ENCODE results near the gene CECR2.

CECR2 gene

DNA sequence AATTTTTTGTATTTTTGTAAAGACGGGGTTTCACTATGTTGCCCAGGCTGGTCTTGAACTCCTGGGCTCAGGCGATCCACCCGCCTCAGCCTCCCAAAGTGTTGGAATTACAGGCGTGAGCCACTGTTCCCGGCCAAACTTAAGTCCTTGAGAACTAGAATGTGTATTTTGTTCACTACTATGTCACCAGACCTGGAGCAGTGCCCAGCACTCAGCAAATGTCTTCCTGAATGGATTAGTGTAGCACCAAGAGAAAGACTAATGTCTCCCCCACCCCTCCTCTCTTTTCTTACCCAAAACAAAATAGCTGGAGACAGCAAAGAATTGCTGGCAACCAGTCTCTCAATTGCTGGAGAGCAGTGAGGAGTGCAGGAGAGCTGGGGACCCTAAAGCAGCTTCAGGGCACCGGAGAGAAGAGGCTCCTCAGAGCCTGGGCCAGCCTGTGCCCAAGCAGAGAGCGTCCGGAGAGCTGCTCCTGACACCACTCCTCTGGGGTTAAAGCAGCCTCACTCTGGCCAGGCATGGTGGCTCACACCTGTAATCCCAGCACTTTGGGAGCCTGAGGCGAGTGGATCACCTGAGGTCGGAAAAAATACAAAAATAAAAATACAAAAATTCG, 209.0 kb downstream of the CECR2 start:
- no peak overlapping the region for H3K4me3 ChIP-seq (ENCODE audit: low read depth, low read length, poor library complexity, severe bottlenecking)
- H3K36me3 ChIP-seq (ENCODE audit: insufficient read depth, low read length): no peaks in the 10 kb centered on the region
- no peaks in the 10 kb centered on the region for H4K20me1 ChIP-seq (ENCODE audit: insufficient read depth, low read length)
- no peak overlapping the region for H3K4me2 ChIP-seq (ENCODE audit: low read length)
- TF ChIP-seq, protein P1, sequence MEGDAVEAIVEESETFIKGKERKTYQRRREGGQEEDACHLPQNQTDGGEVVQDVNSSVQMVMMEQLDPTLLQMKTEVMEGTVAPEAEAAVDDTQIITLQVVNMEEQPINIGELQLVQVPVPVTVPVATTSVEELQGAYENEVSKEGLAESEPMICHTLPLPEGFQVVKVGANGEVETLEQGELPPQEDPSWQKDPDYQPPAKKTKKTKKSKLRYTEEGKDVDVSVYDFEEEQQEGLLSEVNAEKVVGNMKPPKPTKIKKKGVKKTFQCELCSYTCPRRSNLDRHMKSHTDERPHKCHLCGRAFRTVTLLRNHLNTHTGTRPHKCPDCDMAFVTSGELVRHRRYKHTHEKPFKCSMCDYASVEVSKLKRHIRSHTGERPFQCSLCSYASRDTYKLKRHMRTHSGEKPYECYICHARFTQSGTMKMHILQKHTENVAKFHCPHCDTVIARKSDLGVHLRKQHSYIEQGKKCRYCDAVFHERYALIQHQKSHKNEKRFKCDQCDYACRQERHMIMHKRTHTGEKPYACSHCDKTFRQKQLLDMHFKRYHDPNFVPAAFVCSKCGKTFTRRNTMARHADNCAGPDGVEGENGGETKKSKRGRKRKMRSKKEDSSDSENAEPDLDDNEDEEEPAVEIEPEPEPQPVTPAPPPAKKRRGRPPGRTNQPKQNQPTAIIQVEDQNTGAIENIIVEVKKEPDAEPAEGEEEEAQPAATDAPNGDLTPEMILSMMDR (IDR thresholded peaks at IDR 0.05; ENCODE audit: low read length): no peak
- no peak for TF ChIP-seq EZH2 (IDR thresholded peaks at IDR 0.05; ENCODE audit: borderline replicate concordance, low read length)
- no peaks in the 10 kb centered on the region for H3K9me3 ChIP-seq (ENCODE audit: low read length)
- H3K4me1 ChIP-seq (ENCODE audit: insufficient read depth, low read length, severe bottlenecking): no peaks in the 10 kb centered on the region
- no peaks in the 10 kb centered on the region for H3K79me2 ChIP-seq (ENCODE audit: insufficient read depth, low read length)
- H3K27me3 ChIP-seq (ENCODE audit: insufficient read depth, low read length): no peaks in the 10 kb centered on the region
- H3K27ac ChIP-seq (ENCODE audit: low read depth, low read length, poor library complexity, severe bottlenecking): no peak overlapping the region
- H3K9me2 ChIP-seq (ENCODE audit: low read depth, low read length): no peaks in the 10 kb centered on the region
- no peaks in the 10 kb centered on the region for H3F3A ChIP-seq (ENCODE audit: insufficient read depth, low read length)
- no peak overlapping the region for H3K9ac ChIP-seq (ENCODE audit: low read length)
- no peak overlapping the region for H2AFZ ChIP-seq (ENCODE audit: low read length)

DNA sequence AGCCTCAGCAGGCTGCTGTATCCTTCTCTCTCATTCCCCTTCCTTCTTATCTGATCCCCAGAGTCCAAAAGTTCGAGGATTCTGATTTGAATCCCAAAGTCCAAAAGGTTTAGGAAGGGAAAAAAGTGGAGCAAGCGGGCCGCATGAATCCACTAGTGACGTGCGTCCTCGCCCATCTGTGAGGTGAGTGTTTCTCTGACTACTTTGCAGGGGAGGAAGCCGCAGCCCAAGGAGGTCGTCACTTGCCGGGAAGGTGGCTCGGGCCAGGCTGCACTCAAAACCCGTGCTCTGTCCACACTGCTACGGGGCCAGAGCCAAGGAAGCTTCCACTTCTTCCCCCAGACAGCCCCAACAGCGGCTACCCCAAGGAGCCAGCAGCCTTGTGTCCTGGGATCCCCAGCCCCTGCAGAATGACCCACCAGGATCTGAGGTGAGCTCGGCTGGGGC, 210.3 kb downstream of the CECR2 start:
- Histone ChIP-seq H4K20me1 (ENCODE audit: insufficient read depth, low read length) (no peaks in the 10 kb centered on the region), H3K36me3 (ENCODE audit: insufficient read depth, low read length) (no peaks in the 10 kb centered on the region), H3K4me2 (ENCODE audit: low read length) (no peak overlapping the region), H2AFZ (ENCODE audit: low read length) (no peak overlapping the region), H3K27ac (ENCODE audit: low read depth, low read length, poor library complexity, severe bottlenecking) (no peak overlapping the region), H3K9me2 (ENCODE audit: low read depth, low read length) (no peaks in the 10 kb centered on the region), H3K4me3 (ENCODE audit: low read depth, low read length, poor library complexity, severe bottlenecking) (no peak overlapping the region), H3F3A (ENCODE audit: insufficient read depth, low read length) (no peaks in the 10 kb centered on the region), H3K79me2 (ENCODE audit: insufficient read depth, low read length) (no peaks in the 10 kb centered on the region), H3K4me1 (ENCODE audit: insufficient read depth, low read length, severe bottlenecking) (no peaks in the 10 kb centered on the region), H3K9me3 (ENCODE audit: low read length) (no peaks in the 10 kb centered on the region), H3K27me3 (ENCODE audit: insufficient read depth, low read length) (no peaks in the 10 kb centered on the region), H3K9ac (ENCODE audit: low read length) (no peak overlapping the region)
- TF ChIP-seq, protein P1 (IDR thresholded peaks at IDR 0.05; ENCODE audit: low read length): no peak
- TF ChIP-seq EZH2 (IDR thresholded peaks at IDR 0.05; ENCODE audit: borderline replicate concordance, low read length): no peak

DNA sequence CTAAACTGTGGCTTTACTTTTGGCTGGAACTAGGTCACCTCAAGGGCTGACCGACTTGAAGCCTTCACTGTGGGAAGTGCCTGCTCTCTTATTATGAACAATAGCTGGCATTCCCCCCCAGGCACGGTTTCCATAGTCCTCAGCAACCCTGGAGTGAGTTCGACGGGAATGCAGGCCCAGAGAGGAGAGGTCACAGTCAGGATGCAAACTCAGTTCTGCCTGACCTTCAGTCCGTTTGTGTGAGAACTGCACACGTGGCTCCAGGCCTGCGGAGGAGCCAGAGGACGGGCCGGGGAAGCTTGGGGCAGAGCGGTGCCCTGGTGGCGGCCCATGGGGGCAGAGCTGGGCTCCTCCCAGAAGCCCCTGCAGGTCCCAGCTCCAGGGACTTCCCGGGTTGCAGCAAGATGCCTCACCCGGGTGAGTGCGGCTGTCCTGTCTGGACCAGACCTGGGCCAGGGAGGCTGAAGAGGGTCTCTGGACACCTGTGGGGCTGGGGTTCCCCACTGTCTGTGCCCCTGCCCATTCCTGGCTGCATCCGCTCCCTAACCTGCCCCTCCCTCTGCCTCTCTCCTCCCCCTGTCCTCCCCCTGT, 211.3 kb downstream of the CECR2 start:
- Histone ChIP-seq H3K27me3 (ENCODE audit: insufficient read depth, low read length) (no peaks in the 10 kb centered on the region), H3K4me3 (ENCODE audit: low read depth, low read length, poor library complexity, severe bottlenecking) (no peak overlapping the region), H2AFZ (ENCODE audit: low read length) (no peak overlapping the region), H3F3A (ENCODE audit: insufficient read depth, low read length) (no peaks in the 10 kb centered on the region), H3K36me3 (ENCODE audit: insufficient read depth, low read length) (no peaks in the 10 kb centered on the region), H3K9me2 (ENCODE audit: low read depth, low read length) (no peaks in the 10 kb centered on the region), H4K20me1 (ENCODE audit: insufficient read depth, low read length) (no peaks in the 10 kb centered on the region), H3K27ac (ENCODE audit: low read depth, low read length, poor library complexity, severe bottlenecking) (no peak overlapping the region), H3K9ac (ENCODE audit: low read length) (no peak overlapping the region), H3K9me3 (ENCODE audit: low read length) (no peaks in the 10 kb centered on the region), H3K4me2 (ENCODE audit: low read length) (no peak overlapping the region), H3K79me2 (ENCODE audit: insufficient read depth, low read length) (no peaks in the 10 kb centered on the region), H3K4me1 (ENCODE audit: insufficient read depth, low read length, severe bottlenecking) (no peaks in the 10 kb centered on the region)
- TF ChIP-seq, protein P1 (IDR thresholded peaks at IDR 0.05; ENCODE audit: low read length): no peak
- TF ChIP-seq EZH2 (IDR thresholded peaks at IDR 0.05; ENCODE audit: borderline replicate concordance, low read length): no peak
